HG03139 (cell line): ENCODE measurements around the gene POR.
"Not testable (repeated sequence)": the region's sequence is repeated elsewhere in the genome, so short reads cannot be mapped to it uniquely, and the experiment has no call there.

Experiments
- ATAC-seq: cut with Tn5 transposase; IDR thresholded peaks from one replicate; pipeline ENCODE4 v1.9.1; 2021; ENCODE audit not compliant: unreplicated experiment

POR gene

DNA sequence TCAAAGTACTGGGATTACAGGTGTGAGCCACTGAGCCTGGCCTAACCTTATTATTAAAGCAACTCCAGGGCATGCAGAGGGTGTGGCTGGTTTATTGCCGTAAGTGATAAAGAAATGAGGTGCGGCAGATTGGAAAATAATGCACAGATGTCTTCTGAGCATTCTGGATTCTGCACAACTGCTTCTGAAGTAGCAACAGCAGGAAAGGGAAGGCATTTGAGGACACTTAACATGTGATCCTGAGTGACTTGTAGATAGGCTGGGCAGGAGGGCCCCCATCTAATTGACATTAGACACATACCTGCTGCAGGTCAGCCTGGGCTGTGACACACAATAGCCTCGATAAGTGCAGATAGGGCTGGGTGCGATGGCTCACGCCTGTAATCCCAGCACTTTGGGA, 30.5 kb upstream of the POR start:
- ATAC-seq = no peak

DNA sequence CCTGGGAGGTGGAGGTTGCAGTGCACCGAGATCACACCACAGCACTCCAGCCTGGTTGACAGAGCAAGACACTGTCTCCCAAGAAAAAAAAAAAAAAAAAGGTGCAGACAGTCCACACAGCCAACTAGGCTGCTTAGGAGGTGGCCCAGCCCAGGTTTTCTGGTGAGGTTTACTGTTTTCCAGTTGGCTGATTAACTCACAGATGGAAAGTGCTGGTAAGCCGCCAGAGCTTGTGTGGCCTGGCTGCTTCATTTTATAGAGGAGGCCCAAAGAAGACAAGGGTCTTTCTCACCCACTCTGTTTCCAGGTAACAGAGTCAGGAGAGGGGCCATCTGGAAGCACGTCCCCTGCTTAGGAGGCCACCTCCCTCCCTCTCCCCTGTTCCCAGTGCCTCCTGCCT, 29.9 kb upstream of the POR start:
- no peak for ATAC-seq

DNA sequence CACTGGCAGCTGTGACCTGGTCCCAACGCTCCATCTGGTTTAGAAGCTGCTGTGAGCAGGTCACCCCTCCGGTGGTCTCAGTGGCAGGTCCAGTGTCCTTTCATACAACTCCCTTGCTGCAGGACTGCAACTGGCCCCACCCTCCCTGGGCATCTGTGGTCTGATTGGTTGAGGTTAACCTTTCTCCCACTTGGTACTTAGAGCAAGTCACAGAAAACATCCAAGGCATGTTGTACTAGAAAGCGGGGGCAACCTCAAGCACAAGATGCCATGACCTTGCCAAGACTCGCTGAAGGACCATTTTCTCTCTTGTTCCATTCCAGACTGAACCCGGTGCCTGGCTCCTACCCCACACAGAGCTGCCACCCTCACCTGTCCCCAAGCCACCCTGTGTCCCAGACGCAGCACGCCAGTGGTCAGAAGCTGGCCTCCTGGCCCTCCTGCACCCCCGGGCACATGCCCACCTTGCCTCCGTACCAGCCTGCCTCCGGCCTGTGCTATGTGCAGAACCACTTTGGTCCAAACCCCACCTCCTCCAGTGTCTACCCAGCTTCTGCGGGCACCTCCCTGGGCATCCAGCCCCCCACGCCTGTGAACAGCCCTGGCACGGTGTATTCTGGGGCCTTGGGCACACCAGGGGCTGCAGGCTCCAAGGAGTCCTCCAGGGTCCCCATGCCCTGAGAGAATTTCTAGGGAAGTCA, 27.1 kb upstream of the POR start:
- ATAC-seq = no peak

GRCh38 chr7:75888464-75889222, 26.3 kb upstream of the POR start:
- no peak for ATAC-seq

GRCh38 chr7:75889223-75889825, 25.6 kb upstream of the POR start:
- ATAC-seq = no peak

- no peak for ATAC-seq
Measured at GRCh38 chr7:75889826-75890225, 25.1 kb upstream of the POR start.

GRCh38 chr7:75891237-75891636, 23.7 kb upstream of the POR start:
- not testable (repeated sequence) for ATAC-seq

GRCh38 chr7:75891815-75892411, 23.0 kb upstream of the POR start:
- ATAC-seq = no peak

DNA sequence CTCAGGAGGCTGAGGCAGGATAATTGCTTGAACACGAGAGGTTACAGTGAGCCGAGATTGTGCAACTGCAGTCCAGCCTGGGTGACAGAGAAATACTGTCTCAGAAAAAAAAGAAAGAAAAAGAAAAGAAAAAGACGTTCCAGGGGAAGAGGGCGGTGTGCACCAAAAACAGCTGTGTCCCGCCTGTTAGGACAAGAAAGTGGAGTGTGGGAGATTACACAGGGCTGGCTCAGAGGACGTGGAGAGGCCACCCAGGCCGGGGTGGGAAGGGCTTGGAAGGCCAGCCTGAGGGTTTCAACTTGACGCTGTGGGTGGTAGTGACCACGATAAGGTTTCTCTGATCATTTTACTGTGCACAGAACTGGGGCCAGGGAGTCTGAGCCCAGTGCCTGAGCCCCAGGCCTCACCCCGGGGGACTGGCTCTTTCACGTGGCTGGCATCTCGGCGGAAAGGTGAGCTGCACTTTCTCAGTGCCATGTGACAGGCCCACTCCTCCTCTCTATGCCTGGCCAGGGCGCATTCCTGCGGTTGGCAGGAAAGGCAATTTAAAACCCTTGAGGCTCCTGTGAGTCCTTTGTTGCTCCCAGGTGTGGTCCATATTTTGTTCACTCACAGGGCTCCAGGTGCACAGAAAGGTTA, 22.2 kb upstream of the POR start:
- no peak for ATAC-seq

DNA sequence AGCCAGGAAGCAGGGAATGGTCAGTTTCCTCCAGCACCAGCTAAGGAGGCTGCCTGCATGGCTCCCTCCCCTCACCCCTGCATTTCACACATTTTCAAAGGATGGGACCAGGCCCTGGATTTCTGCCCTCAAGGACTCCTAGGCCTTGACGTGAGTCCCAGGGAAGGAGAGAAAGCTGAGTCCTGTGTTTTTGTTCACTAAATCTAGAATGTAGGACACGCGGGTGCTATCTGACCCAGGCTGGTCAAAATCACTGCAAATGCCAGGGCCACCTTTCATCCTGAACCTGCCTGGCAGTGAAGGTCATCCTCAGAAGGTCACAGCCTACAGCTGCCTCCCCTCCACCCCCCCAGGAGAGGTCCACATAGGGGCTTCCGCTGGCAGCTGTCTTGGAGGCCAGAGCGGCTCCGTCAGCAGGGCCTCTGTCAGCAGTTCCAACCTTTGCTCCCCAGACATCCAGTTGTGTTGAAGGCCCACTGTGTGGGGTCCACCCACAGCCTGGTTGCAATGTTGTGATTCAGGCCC, 18.1 kb upstream of the POR start:
- ATAC-seq = no peak

GRCh38 chr7:75900617-75901315, 14.2 kb upstream of the POR start:
- no peak for ATAC-seq

DNA sequence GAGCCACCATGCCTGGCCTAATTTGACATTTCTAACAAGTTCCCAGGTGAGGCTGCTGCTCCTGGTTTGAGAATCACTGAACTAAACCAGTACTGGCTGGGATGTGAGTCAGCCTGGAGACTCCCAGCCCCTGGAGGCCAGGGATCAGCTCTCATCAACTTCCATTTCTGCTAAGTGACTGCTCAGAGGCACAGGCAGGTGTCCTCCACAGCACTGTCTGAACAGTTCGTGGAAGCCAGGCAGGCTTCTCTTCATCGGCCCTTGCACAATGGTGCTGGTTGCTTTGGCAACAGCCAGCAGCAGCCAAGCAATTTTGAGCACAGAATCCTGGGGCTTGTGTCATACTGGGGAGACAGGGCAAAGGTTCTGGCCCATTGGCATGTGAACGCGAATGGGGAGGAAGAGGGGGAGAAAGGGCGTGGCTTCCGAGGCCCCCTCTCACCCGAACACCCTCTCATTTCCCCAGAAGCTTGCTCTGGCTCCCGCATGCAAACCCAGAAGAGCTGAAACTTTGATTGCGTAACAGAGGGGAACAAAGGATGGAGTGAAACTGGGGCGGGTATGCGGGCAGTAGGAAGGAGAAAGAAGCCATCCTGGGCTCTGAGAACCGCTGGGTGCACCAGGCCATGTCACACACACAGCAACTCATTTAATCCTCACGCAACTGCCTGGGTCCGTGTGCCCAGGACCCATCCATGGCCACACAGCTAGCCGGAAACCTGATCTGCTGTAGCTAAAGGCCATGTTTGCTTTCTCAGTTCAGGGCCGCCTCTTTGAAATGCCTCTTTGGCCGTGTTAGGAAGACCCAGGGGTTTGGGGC, 9.0 kb upstream of the POR start:
- ATAC-seq = no peak

GRCh38 chr7:75906991-75907667, 7.8 kb upstream of the POR start:
- ATAC-seq = no peak

- ATAC-seq = not testable (repeated sequence)
Measured at GRCh38 chr7:75907668-75908039, 7.3 kb upstream of the POR start.

- no peak for ATAC-seq
Measured at GRCh38 chr7:75909521-75910132, 5.3 kb upstream of the POR start.

DNA sequence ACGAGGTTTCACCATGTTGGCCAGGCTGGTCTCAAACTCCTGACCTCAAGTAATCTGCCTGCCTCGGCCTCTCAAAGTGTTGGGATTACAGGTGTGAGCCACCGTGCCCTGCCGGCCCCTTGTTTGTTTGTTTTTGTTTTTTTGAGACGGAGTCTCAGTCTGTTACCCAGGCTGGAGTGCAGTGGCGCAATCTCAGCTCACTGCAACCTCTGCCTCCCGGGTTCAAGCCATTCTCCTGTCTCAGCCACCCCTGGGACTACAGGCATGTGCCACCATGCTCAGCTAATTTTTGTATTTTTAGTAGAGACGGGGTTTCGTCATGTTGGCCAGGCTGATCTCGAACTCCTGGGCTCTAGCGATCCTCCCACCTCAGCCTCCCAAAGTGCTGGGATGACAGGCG, 3.8 kb upstream of the POR start:
- ATAC-seq = not testable (repeated sequence)

- ATAC-seq = no peak
Measured at GRCh38 chr7:75913437-75913836, 1.5 kb upstream of the POR start.

GRCh38 chr7:75914169-75914654, 743 bp upstream of the POR start:
- ATAC-seq = no peak
